Measurements from ENCODE around the gene LPP.

The LPP gene

GRCh38 chr3:188266562-188267274 lies 112.8 kb downstream of the LPP start:
- DNase-seq (ENCODE audit: low spot score): no peak
- Histone ChIP-seq H3K9me3 (ENCODE audit: severe bottlenecking) (no peaks in the 10 kb centered on the region), H3K4me1 (ENCODE audit: insufficient read depth, poor library complexity, severe bottlenecking) (peaks cover 77% of the 10 kb centered on the region), H3K4me3 (ENCODE audit: severe bottlenecking) (no peak overlapping the region), H3K27ac (ENCODE audit: poor library complexity, severe bottlenecking) (peak overlapping the region; percentile 95), H3K36me3 (ENCODE audit: low read depth) (no peaks in the 10 kb centered on the region), H3K27me3 (ENCODE audit: insufficient read depth, poor library complexity, severe bottlenecking) (no peaks in the 10 kb centered on the region)
- ATAC-seq (ENCODE audit: low read depth): no peak
- TF ChIP-seq CTCF (IDR thresholded peaks at IDR 0.05; ENCODE audit: poor library complexity, severe bottlenecking): no peak

- Histone ChIP-seq H3K27ac (ENCODE audit: poor library complexity, severe bottlenecking) (peak overlapping the region; percentile 95), H3K4me1 (ENCODE audit: insufficient read depth, poor library complexity, severe bottlenecking) (peaks cover 81% of the 10 kb centered on the region), H3K9me3 (ENCODE audit: severe bottlenecking) (no peaks in the 10 kb centered on the region), H3K4me3 (ENCODE audit: severe bottlenecking) (no peak overlapping the region), H3K36me3 (ENCODE audit: low read depth) (no peaks in the 10 kb centered on the region), H3K27me3 (ENCODE audit: insufficient read depth, poor library complexity, severe bottlenecking) (no peaks in the 10 kb centered on the region)
- ATAC-seq (ENCODE audit: low read depth): no peak
- no peak for DNase-seq (ENCODE audit: low spot score)
- no peak for TF ChIP-seq CTCF (IDR thresholded peaks at IDR 0.05; ENCODE audit: poor library complexity, severe bottlenecking)
These were observed 113.9 kb downstream of the LPP start for GRCh38 chr3:188267790-188268335.

- DNase-seq (ENCODE audit: low spot score) (no peak), ATAC-seq (ENCODE audit: low read depth) (no peak)
- Histone ChIP-seq H3K4me1 (ENCODE audit: insufficient read depth, poor library complexity, severe bottlenecking) (peaks cover 80% of the 10 kb centered on the region), H3K4me3 (ENCODE audit: severe bottlenecking) (no peak overlapping the region), H3K36me3 (ENCODE audit: low read depth) (no peaks in the 10 kb centered on the region), H3K9me3 (ENCODE audit: severe bottlenecking) (no peaks in the 10 kb centered on the region), H3K27me3 (ENCODE audit: insufficient read depth, poor library complexity, severe bottlenecking) (no peaks in the 10 kb centered on the region), H3K27ac (ENCODE audit: poor library complexity, severe bottlenecking) (no peak overlapping the region)
- TF ChIP-seq CTCF (IDR thresholded peaks at IDR 0.05; ENCODE audit: poor library complexity, severe bottlenecking): no peak
These were observed 114.4 kb downstream of the LPP start for GRCh38 chr3:188268336-188268735.

GRCh38 chr3:188269040-188269439 lies 115.1 kb downstream of the LPP start:
- DNase-seq (ENCODE audit: low spot score) (no peak), ATAC-seq (ENCODE audit: low read depth) (no peak)
- TF ChIP-seq CTCF (IDR thresholded peaks at IDR 0.05; ENCODE audit: poor library complexity, severe bottlenecking): no peak
- peaks cover 78% of the 10 kb centered on the region for H3K4me1 ChIP-seq (ENCODE audit: insufficient read depth, poor library complexity, severe bottlenecking)
- H3K9me3 ChIP-seq (ENCODE audit: severe bottlenecking): no peaks in the 10 kb centered on the region
- no peak overlapping the region for H3K27ac ChIP-seq (ENCODE audit: poor library complexity, severe bottlenecking)
- H3K36me3 ChIP-seq (ENCODE audit: low read depth): no peaks in the 10 kb centered on the region
- H3K27me3 ChIP-seq (ENCODE audit: insufficient read depth, poor library complexity, severe bottlenecking): no peaks in the 10 kb centered on the region
- H3K4me3 ChIP-seq (ENCODE audit: severe bottlenecking): no peak overlapping the region

- Histone ChIP-seq H3K9me3 (ENCODE audit: severe bottlenecking) (no peaks in the 10 kb centered on the region), H3K36me3 (ENCODE audit: low read depth) (no peaks in the 10 kb centered on the region), H3K4me1 (ENCODE audit: insufficient read depth, poor library complexity, severe bottlenecking) (peaks cover 68% of the 10 kb centered on the region), H3K27me3 (ENCODE audit: insufficient read depth, poor library complexity, severe bottlenecking) (no peaks in the 10 kb centered on the region), H3K4me3 (ENCODE audit: severe bottlenecking) (no peak overlapping the region), H3K27ac (ENCODE audit: poor library complexity, severe bottlenecking) (peak overlapping the region; percentile 53)
- no peak for TF ChIP-seq CTCF (IDR thresholded peaks at IDR 0.05; ENCODE audit: poor library complexity, severe bottlenecking)
- ATAC-seq (ENCODE audit: low read depth) (peak; percentile 77), DNase-seq (ENCODE audit: low spot score) (peak; percentile 58)
These were observed 116.5 kb downstream of the LPP start for GRCh38 chr3:188270423-188270972.
